ENCODE measurements around the gene PGD. TPM values are rescaled to one million over a fixed set of nuclear protein-coding genes. Genes with fewer than 3 reads are reported as not detected.

PGD gene
- polyA plus RNA-seq, 2 of the 4 experiments (the other 2 are of a cell fraction): 700 to 1,758 TPM

DNA sequence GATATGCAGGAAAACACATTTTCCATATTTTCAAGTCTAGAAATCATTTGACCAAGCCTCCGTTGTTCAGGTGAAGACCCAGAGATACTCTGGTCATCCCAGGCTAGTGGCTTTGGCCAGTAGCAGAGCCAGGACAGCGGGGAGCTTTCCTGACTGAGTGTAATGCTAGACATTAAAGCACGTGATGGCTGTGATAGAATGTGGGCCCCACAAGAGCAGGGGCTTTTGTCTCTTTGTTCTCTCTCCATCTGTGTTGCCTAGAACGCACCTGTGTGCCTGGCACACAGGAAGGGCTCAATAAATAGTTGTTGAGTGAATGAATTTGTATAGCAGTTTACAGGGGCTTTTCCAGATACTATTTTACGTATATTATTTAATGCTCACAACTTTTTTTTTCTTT lies 41.9 kb downstream of the PGD start:
- no peak for FAIRE-seq
- ChIA-PET CTCF (interaction anchor here (5.6 kb wide), 1 partner anchor 10 kb away, joined by 25 read pairs; the partner anchor contains the start of gene CENPS), POLR2A (no interaction called here)
- 100% methylated on average over 5 of the region's 5 CpGs for WGBS (ENCODE audit: missing lambda C conversion rate)
- no peak overlapping the region for H3K27ac ChIP-seq
- H3K4me1 ChIP-seq: no peaks in the 10 kb centered on the region
- H3K9me3 ChIP-seq: no peaks in the 10 kb centered on the region
- no peak for ATAC-seq
- TF ChIP-seq RARB (CRISPR knock-in tag; IDR thresholded peaks at IDR 0.05) (no peak), RFX5 (IDR thresholded peaks at IDR 0.05) (no peak), CHD2 (IDR thresholded peaks at IDR 0.05; ENCODE audit: low read length, partially characterized antibody) (no peak), EHMT2 (IDR thresholded peaks at IDR 0.05; ENCODE audit: low read depth) (no peak), MAZ (IDR thresholded peaks at IDR 0.05; ENCODE audit: borderline replicate concordance, low read depth, low read length) (no peak), ZFP36 (IDR thresholded peaks at IDR 0.05; ENCODE audit: borderline replicate concordance, partially characterized antibody) (no peak), MAFK (IDR thresholded peaks at IDR 0.05; ENCODE audit: partially characterized antibody) (no peak), FOXS1 (CRISPR knock-in tag; IDR thresholded peaks at IDR 0.05) (no peak), HEYL (CRISPR knock-in tag; IDR thresholded peaks at IDR 0.05) (no peak), ZC3H11A (IDR thresholded peaks at IDR 0.05) (no peak), SMC3 (IDR thresholded peaks at IDR 0.05) (no peak), KDM5A (IDR thresholded peaks at IDR 0.05) (no peak), HOXB13 (CRISPR knock-in tag; IDR thresholded peaks at IDR 0.05; ENCODE audit: low read depth) (no peak)
- TF ChIP-seq, protein P1, sequence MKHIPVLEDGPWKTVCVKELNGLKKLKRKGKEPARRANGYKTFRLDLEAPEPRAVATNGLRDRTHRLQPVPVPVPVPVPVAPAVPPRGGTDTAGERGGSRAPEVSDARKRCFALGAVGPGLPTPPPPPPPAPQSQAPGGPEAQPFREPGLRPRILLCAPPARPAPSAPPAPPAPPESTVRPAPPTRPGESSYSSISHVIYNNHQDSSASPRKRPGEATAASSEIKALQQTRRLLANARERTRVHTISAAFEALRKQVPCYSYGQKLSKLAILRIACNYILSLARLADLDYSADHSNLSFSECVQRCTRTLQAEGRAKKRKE (CRISPR knock-in tag; IDR thresholded peaks at IDR 0.05; ENCODE audit: low read depth): no peak
- TF ChIP-seq, protein P2, sequence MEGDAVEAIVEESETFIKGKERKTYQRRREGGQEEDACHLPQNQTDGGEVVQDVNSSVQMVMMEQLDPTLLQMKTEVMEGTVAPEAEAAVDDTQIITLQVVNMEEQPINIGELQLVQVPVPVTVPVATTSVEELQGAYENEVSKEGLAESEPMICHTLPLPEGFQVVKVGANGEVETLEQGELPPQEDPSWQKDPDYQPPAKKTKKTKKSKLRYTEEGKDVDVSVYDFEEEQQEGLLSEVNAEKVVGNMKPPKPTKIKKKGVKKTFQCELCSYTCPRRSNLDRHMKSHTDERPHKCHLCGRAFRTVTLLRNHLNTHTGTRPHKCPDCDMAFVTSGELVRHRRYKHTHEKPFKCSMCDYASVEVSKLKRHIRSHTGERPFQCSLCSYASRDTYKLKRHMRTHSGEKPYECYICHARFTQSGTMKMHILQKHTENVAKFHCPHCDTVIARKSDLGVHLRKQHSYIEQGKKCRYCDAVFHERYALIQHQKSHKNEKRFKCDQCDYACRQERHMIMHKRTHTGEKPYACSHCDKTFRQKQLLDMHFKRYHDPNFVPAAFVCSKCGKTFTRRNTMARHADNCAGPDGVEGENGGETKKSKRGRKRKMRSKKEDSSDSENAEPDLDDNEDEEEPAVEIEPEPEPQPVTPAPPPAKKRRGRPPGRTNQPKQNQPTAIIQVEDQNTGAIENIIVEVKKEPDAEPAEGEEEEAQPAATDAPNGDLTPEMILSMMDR (IDR thresholded peaks at IDR 0.05): no peak
- no peak overlapping the region for H3K4me2 ChIP-seq
- no peak overlapping the region for H3K4me3 ChIP-seq
- DNase-seq (ENCODE audit: low read depth in 1 of 2, low spot score in 1 of 2): no peak

DNA sequence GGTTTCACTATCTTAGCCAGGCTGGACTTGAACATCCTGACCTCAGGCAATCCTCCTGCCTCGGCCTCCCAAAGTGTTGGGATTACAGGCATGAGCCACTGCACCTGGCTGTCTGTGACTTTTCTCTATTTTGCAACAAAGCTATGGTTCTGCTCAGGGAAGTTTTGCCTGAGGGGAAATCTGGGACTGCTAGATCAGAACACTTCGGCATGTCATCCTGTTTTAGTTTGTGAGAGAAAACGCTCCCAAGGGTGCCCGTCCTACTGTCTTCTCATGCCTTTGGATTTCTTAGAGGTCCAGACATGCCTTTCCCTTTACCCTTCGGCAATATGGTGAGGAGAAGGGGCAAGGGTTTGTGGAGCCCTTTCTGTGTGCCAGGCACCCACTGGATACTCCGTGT lies 45.4 kb downstream of the PGD start:
- CTCF ChIA-PET: interaction anchor here (1.0 to 5.6 kb wide), 3 partner anchors 14 to 67 kb away, joined by 3 to 25 read pairs (median 12); partner anchors contain the start of gene CENPS
- H3K4me2 ChIP-seq: no peak overlapping the region
- ATAC-seq (no peak), FAIRE-seq (no peak), DNase-seq (ENCODE audit: low read depth in 1 of 2, low spot score in 1 of 2) (no peak)
- 92% methylated on average over 6 of the region's 6 CpGs for WGBS (ENCODE audit: missing lambda C conversion rate)
- H3K4me1 ChIP-seq: no peaks in the 10 kb centered on the region
- H3K9me3 ChIP-seq: no peaks in the 10 kb centered on the region
- H3K4me3 ChIP-seq: no peak overlapping the region
- POLR2A ChIA-PET: interaction anchor here (0.6 to 1.7 kb wide), 2 partner anchors 14 to 15 kb away, joined by 3 to 5 read pairs; no protein-coding TSS in a partner anchor
- TF ChIP-seq HEYL (CRISPR knock-in tag; IDR thresholded peaks at IDR 0.05) (no peak), TP53 (CRISPR knock-in tag; IDR thresholded peaks at IDR 0.05) (no peak)
- H3K27ac ChIP-seq: no peak overlapping the region

DNA sequence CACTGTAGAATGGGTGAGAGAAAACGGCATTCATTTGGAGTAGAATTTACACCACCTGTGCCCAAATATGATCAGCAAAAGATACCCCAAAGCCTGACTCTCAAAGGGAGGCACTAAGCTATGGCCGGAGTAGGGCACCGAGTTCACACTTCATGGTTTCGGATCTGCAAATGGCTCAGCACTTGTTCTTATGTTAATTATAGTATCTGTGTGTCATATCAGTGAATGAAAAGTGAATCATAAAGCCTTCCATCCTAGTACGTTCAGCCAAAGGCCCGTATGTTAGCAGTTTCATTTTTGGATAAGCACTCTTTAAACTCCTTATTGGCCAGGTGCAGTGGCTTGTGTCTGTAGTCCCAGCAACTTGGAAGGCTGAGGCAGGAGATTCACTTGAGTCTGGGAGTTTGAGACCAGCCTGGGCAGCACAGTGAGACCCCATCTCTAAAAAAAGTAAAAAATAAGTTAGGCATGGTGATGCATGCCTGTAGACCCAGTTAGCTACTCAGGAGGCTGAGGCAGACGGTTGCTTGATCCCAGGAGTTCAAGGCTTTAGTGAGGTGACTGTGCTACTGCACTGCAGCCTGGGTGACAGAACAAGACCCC lies 46.0 kb downstream of the PGD start:
- Histone ChIP-seq H3K9me3 (no peaks in the 10 kb centered on the region), H3K4me2 (no peak overlapping the region), H3K4me1 (no peaks in the 10 kb centered on the region), H3K27ac (no peak overlapping the region), H3K4me3 (no peak overlapping the region)
- DNase-seq (ENCODE audit: low read depth in 1 of 2, low spot score in 1 of 2) (no peak), FAIRE-seq (no peak), ATAC-seq (no peak)
- POLR2A ChIA-PET: interaction anchor here (1.7 kb wide), 1 partner anchor 13 kb away, joined by 3 read pairs; no protein-coding TSS in a partner anchor
- WGBS (ENCODE audit: missing lambda C conversion rate): 89% methylated on average over 7 of the region's 7 CpGs
- TF ChIP-seq JUNB (IDR thresholded peaks at IDR 0.05) (no peak), CEBPB (IDR thresholded peaks at IDR 0.05) (no peak), MAFK (IDR thresholded peaks at IDR 0.05; ENCODE audit: partially characterized antibody) (no peak), TP53 (CRISPR knock-in tag; IDR thresholded peaks at IDR 0.05) (no peak), KDM1A (IDR thresholded peaks at IDR 0.05; ENCODE audit: low read depth) (no peak), KDM5A (IDR thresholded peaks at IDR 0.05) (no peak), FOSL2 (IDR thresholded peaks at IDR 0.05) (no peak), FOSL2 (CRISPR knock-in tag; IDR thresholded peaks at IDR 0.05) (no peak), HOXB13 (CRISPR knock-in tag; IDR thresholded peaks at IDR 0.05; ENCODE audit: low read depth) (no peak), NFE2L2 (conservative IDR thresholded peaks at IDR 0.05; ENCODE audit: low read length) (no peak)
- TF ChIP-seq, protein P3, sequence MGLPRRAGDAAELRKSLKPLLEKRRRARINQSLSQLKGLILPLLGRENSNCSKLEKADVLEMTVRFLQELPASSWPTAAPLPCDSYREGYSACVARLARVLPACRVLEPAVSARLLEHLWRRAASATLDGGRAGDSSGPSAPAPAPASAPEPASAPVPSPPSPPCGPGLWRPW (IDR thresholded peaks at IDR 0.05): no peak
- CTCF ChIA-PET: interaction anchor here (1.0 to 5.6 kb wide), 2 partner anchors 14 to 68 kb away, joined by 3 to 25 read pairs; partner anchors contain the start of gene CENPS

Measured in A549 (cell line).